ENCODE measurements around the gene HSPBP1.
A peak's percentile ranks its signal among the peaks of the same experiment; 100 is the strongest.

Gene HSPBP1

DNA sequence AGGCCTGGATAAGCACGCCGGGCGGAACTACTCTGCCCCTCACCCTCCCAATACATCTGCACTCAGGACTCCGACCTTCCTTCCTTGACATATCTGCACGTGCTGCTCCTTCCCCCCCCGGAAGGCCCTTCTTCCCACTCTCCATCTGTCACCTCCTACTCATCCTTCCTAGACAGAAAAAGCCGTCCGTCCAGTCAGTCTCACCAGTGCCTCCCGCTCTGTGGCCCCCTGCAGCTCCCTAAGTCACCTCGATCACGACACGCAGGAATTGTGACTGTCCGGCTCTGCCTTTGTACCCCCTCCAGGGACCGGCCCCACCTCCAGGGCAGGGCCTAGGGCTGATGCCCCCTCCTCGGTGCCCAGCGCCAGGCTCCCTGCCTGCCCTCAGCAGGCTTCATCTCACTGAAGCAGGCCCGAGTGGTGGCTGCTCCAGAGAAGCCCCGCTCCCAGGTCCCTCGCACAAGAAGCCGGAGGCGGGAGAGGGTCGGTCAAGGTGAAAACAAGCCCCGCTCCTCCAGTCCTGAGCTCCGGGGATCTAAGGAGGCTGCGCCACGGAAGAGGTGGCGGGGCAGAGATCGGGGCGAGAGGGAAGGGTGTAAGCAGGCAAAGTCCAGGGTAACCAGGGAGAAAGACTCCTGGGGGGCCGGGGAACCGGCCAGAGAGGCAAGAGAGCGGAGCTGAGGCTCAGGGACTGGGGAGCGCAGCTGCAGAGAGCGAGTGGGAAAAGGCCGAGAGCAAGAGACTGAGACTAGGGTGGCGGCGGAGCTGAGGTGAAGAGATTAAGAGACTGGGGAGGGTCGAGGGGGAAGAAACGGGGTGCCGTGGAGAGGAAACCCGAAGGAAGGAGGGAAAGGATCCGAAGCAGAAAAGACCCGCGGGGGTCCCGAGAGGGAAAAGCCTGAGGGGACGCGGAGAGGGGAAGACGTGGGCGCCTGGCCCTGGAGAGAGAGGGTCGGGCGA is 22.2 kb downstream of the HSPBP1 start:
- peak overlapping the region; percentile 95 for H3K27ac ChIP-seq
- no peak for TF ChIP-seq ZFX (IDR thresholded peaks at IDR 0.05; ENCODE audit: borderline replicate concordance)
- TF ChIP-seq, protein P1, sequence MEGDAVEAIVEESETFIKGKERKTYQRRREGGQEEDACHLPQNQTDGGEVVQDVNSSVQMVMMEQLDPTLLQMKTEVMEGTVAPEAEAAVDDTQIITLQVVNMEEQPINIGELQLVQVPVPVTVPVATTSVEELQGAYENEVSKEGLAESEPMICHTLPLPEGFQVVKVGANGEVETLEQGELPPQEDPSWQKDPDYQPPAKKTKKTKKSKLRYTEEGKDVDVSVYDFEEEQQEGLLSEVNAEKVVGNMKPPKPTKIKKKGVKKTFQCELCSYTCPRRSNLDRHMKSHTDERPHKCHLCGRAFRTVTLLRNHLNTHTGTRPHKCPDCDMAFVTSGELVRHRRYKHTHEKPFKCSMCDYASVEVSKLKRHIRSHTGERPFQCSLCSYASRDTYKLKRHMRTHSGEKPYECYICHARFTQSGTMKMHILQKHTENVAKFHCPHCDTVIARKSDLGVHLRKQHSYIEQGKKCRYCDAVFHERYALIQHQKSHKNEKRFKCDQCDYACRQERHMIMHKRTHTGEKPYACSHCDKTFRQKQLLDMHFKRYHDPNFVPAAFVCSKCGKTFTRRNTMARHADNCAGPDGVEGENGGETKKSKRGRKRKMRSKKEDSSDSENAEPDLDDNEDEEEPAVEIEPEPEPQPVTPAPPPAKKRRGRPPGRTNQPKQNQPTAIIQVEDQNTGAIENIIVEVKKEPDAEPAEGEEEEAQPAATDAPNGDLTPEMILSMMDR (IDR thresholded peaks at IDR 0.05), result no peak

DNA sequence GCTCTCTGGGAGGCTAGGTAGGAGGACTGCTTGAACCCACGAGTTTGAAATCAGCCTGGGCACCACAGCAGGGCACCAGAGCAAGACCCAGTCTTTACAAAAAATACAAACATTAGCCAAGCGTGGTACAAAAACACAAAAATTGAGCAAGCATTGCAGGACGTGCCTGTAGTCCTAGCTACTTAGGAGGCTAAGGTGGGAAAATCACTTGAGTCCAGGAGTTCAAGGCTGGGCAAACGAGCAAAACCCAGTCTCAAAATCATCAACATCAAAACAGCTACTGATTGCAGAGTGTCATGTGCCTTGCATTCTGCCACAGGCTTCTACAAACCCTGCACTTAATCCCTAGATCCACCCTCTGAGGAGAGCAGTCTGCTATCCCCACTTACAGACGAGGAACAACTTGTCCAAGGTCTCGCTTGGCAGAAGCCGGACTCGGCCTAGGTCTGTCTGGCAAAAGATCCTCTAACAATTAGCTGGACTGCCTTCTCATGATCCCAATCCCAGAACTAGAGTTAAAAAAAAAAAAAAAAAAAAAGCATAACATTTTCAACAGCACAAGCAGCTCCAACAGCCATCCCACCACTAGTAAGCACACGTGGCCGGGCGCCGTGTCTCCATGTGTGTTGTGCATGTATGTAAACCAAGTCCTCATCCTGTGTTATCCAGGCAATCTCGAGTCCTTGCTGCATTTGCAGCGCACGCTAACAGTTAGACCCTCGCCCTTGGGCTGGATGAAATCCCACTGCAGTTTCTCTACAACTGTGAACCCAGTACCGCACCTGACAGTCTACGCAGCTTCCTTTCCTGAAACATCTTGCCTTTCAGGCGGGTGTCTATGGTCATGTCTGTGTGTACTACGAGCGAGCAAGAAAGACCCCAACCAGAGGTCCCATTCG is 23.1 kb downstream of the HSPBP1 start:
- TF ChIP-seq, protein P1 (IDR thresholded peaks at IDR 0.05), result no peak
- TF ChIP-seq ZFX (IDR thresholded peaks at IDR 0.05; ENCODE audit: borderline replicate concordance), result no peak
- H3K27ac ChIP-seq, result peak overlapping the region; percentile 95; the same call in 1 of the 2 replicates

DNA sequence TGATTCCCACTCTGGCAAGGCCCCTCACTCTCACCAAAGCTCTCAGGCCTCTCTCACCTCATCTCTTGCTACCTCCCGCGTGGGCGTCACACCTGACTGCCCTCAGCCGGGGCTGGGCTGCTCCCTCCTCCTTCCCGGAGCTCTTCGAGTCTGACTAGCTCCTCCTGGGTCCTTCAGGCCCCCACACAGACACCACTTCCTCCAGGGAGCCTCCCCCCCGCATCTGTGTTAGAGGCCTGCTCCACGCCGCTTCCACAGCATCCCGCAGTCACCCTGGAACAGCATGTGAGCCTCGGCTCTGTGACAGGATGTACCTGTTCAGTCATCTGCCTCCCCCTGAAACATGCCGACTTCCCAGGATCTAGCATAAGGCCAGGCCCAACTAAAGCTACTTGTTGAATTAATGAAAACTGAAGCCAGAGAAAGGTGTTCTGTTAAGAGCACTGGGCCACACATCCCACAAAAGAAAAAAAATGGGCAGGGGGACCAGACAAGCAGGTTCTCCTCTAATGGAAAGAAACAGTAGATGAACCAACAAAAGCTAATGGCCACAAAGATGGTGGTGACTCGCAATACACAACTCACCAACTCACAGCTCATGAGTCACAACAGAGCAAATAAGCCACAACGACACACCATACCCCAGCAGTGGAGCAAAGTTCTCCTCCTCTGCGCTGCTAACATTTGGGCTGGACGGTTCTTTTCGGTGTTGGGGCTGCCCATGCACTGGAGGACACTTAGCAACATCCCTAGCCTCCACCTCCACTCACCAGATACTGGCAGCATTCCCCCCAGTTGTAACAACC is 24.1 kb downstream of the HSPBP1 start:
- no peak overlapping the region for H3K27ac ChIP-seq
- no peak for TF ChIP-seq ZFX (IDR thresholded peaks at IDR 0.05; ENCODE audit: borderline replicate concordance)
- TF ChIP-seq, protein P1 (IDR thresholded peaks at IDR 0.05), result no peak

DNA sequence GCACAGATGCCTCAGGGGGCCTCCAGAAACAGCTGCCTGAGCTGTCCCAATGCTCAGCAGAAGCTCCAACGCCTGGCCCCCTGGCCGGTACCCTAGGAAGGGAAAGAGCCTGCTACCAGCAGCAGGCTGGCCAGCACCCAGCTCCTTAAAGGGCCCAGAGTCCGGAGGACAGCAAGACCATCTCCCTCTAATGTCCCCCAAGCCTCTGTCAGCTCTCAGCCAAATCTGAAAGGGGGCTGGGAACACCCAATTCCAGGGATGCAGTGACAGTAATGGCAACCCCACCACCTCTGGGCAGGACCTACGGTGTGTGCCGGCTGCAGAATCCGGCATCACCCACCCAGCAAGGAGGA is 25.3 kb downstream of the HSPBP1 start:
- no peak for TF ChIP-seq ZFX (IDR thresholded peaks at IDR 0.05; ENCODE audit: borderline replicate concordance)
- TF ChIP-seq, protein P1 (IDR thresholded peaks at IDR 0.05), result no peak
- H3K27ac ChIP-seq, result no peak overlapping the region

DNA sequence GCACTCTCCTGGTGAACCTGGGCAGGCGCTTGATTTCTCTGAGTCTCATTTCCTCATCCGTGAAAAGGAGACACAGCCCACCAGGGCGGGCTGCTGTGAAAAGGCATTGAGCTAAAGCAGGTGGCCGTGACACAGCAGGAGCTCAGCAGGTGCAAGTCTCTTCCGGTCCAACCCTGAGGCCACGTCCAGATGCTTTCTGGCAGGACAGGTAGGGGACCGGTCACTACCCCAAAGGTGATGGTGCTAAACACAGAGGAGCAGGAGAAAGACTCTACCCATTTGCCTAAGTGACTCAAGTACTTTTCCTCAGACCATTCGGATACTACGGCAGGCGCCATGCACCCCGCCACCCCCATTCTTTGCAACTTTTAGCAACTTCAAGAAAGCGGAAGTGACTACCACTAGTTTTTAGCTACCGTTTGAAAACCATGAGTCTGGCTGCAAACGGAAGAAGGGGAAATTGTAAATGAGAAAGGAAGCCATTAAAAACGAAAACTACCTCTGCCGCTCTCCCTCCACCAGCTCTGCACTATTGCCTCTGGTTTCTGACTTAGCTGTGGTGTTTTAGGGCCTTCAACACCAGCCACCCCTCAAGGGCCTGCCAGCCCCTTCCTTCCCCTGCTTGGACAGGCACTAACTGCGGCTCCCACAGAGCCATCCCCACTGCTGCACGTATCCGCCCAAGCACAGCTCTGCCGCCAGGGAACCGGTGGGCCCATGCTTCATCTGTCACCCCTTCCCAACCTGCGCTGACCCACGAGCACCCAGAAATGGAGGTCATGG is 25.9 kb downstream of the HSPBP1 start:
- H3K27ac ChIP-seq, result no peak overlapping the region
- TF ChIP-seq, protein P1 (IDR thresholded peaks at IDR 0.05), result no peak
- no peak for TF ChIP-seq ZFX (IDR thresholded peaks at IDR 0.05; ENCODE audit: borderline replicate concordance)

Data from 22Rv1 (cell line).